GM12874 (cell line): ENCODE results near the gene AK8.

ENCODE experiments used
- CTCF ChIP-seq: IDR thresholded peaks from 2 replicates; pipeline ENCODE4 v1.5.1; 2011; ENCODE audit warnings: low read depth, mild to moderate bottlenecking, control low read depth, low read length, moderate library complexity; ENCODE audit not compliant: insufficient read depth

The AK8 gene

GRCh38 chr9:132703336-132703735 is 174.7 kb downstream of the AK8 start:
- no peak for TF ChIP-seq CTCF

DNA sequence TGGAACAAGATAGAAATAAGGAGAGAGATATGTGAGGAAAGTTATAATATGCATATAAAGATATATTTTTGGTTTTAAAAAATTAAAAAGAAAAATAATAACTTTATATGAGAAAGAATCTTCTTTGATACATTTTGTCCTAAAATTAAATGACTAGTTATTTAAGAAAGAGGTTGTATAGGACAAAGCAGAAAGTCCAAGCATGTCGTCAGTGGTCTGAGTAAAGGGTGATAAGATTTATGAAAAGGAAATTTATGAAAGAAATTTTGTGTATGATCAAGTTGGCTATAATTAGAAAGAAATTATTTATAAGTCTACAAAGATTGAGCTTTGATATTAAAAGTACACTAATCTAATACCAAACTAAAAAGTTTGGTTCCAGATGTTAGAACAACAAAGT is 175.8 kb downstream of the AK8 start:
- TF ChIP-seq CTCF, result no peak

DNA sequence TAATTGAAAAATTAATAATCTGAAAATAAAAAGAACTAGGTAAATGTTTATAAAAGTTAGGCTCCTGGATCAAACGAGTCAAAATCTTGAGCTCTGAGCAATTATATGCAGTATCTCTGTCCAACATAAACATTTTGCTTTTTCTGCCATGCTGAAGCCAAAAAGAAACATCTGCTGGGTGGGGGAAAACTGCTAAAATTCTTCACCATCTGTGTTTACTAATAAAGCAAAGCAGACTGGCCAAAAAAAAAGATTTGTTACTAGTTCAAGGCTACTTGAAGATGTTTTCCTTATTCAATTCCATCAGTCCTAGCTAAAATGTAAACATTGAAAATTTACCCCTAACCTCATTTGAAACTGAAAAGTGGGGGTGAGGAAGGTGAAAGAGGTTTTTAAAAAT is 178.1 kb downstream of the AK8 start:
- no peak for TF ChIP-seq CTCF

DNA sequence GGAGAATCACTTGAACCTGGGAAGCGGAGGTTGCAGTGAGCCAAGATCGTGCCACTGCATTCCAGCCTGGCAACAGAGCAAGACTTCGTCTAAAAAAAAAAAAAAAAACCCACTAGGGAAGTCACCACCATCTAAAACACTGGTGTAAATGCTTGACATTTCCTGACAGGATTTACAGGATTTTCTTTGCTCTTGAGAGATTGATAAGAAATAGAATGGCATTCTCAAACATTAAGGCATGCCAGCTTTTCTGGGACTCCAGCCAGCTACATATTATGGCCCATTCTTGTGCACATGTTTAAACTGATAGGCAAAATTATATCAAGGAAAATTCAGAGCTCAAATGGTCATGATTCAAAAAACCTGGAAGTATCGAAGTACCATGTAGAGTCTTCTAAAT is 179.1 kb downstream of the AK8 start:
- TF ChIP-seq CTCF, result no peak

GRCh38 chr9:132697230-132697629 is 180.9 kb downstream of the AK8 start:
- TF ChIP-seq CTCF, result no peak

DNA sequence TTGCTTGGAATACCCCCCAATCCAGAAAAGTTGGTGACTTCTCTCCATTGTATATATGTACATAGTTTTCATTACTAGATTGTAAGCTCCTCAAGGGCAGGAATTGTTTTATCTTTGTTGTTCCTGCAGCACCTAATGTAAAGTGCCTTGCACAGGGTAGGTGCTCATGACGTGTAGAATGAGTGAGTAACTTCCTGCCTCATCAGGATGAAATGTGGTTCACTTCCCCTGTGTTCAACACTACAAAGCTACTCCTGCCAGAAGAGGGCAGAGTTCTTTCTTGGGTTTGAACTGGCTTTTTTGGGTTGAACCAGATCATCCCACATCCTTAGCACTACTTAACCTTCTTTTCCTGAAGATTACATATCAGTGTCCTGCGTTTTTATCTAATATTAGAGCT is 183.9 kb downstream of the AK8 start:
- no peak for TF ChIP-seq CTCF

DNA sequence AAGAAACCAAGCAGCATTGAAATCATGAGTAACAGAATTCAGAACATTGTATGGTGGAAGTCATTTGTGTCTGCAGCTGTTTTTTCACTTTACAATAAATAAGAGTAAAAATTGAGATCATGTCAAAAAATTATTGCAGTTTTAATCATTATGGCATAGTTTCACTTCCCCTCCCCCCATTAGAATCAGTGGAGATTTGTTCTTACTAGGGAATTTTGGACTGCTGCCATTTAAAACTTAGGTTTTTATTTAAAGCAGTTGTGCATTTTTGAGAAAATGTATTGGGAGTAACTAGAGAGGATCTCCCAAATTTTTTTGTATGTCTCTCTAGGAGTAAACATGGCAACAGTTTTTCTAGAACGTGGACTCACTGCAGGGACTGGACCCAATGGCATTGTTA is 187.4 kb downstream of the AK8 start:
- no peak for TF ChIP-seq CTCF

DNA sequence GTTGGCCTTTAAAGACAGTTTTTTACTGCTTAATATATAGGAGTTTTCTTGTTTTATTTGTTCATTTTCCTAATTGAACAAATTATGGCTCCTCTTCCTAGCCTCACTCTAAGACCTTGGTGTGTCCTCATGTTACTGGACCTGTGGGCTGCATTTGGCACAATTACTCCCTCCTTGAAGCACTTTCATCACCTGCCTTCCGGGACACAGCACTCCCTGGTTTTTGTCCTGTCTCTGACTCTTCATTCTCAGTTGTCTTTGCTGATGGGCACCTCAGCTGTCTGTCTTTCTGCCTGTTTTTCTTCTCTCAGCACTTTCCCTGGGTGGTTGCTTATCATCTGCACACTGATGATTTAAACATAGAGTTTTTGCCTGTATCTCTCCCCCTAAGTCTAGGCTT is 194.2 kb downstream of the AK8 start:
- no peak for TF ChIP-seq CTCF
